ENCODE measurements around the gene RADIL. TPM values are rescaled to one million over a fixed set of nuclear protein-coding genes. Genes with fewer than 3 reads are reported as not detected.

Gene RADIL
- total and polyA plus RNA-seq, 3 experiments from 2014 or later, result 0.04 to 0.20 TPM; not detected in 1

DNA sequence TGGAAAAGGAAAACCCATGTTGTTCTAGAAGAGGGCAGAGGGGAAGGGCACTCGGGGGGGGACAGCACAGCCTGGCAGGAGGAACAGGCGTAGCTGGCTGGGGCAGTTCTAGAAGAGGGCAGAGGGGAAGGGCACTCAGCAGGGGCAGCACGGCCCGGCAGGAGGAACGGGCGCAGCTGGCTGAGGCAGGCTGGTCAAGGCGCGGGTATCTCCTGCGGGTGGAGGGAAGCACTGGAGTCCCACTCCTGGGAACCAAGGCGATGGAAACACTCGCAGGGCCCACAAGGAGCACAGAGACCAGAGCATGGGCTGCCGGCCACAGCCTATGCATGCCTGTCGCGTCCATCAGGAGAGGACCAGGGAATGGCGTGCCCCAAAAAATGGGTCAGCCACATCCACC, 58.4 kb downstream of the RADIL start:
- Histone ChIP-seq H3K4me1 (ENCODE audit: insufficient read depth, low read length) (no peaks in the 10 kb centered on the region), H3K27me3 (ENCODE audit: insufficient read depth, low read length, poor library complexity, severe bottlenecking) (no peaks in the 10 kb centered on the region), H3K27ac (ENCODE audit: low read depth, low read length) (no peak overlapping the region), H3K36me3 (ENCODE audit: insufficient read depth, low read length) (no peaks in the 10 kb centered on the region), H3K4me3 (ENCODE audit: low read length) (no peak overlapping the region), H3K9me3 (ENCODE audit: low read length) (no peaks in the 10 kb centered on the region)
- Mint-ChIP-seq H3K36me3 (no peaks in the 10 kb centered on the region), H3K9me3 (no peaks in the 10 kb centered on the region), H3K27ac (no peak overlapping the region), H3K4me3 (no peak overlapping the region), H3K27me3 (peaks cover 3 to 9% of the 10 kb centered on the region in 2 donors), H3K4me1 (peaks cover 0 to 2% (median 2%) of the 10 kb centered on the region in 3 donors)
- ChIA-PET CTCF (no interaction called here), POLR2A (no interaction called here)
- no peak for DNase-seq

DNA sequence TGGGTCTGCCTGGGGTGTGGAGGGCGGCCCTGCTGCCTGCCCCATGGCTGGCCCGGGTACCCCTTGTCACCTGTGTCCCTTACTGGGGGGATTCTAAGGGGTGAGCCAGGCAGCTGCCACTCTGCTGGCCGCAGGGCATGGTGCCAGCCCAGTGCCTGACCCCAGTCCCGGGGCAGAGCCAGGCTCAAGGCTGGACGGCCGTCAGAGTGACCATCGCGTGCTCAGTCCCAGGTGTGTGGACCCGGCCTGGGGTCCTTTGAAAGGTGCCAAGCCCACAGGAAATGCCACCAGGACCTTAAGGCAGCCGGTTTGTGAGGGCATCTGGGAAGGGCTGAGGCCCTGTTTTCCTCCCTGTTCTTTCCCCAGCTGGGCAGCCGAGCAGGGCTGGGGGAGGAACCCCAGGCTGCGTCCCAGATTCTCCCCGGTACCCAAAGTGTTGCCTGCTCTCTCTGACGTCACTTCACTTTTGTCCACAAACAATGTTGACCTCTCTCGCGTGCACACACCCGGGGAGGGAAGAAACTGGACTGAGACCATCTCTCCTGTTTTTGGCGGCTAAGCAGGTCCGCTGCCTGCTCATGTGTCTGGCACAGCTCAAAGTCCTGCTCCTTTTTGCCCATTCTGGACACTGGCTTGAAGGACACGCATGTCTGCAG, 59.3 kb downstream of the RADIL start:
- Mint-ChIP-seq H3K4me1 (no peaks in the 10 kb centered on the region), H3K36me3 (no peaks in the 10 kb centered on the region), H3K27ac (no peak overlapping the region), H3K27me3 (peaks cover 5 to 15% of the 10 kb centered on the region in 2 donors), H3K9me3 (no peaks in the 10 kb centered on the region), H3K4me3 (no peak overlapping the region)
- ChIA-PET CTCF (no interaction called here), POLR2A (no interaction called here)
- no peaks in the 10 kb centered on the region for H3K36me3 ChIP-seq (ENCODE audit: insufficient read depth, low read length)
- no peak overlapping the region for H3K4me3 ChIP-seq (ENCODE audit: low read length)
- no peak overlapping the region for H3K27ac ChIP-seq (ENCODE audit: low read depth, low read length)
- no peaks in the 10 kb centered on the region for H3K4me1 ChIP-seq (ENCODE audit: insufficient read depth, low read length)
- H3K27me3 ChIP-seq (ENCODE audit: insufficient read depth, low read length, poor library complexity, severe bottlenecking), result no peaks in the 10 kb centered on the region
- DNase-seq, result no peak
- no peaks in the 10 kb centered on the region for H3K9me3 ChIP-seq (ENCODE audit: low read length)

DNA sequence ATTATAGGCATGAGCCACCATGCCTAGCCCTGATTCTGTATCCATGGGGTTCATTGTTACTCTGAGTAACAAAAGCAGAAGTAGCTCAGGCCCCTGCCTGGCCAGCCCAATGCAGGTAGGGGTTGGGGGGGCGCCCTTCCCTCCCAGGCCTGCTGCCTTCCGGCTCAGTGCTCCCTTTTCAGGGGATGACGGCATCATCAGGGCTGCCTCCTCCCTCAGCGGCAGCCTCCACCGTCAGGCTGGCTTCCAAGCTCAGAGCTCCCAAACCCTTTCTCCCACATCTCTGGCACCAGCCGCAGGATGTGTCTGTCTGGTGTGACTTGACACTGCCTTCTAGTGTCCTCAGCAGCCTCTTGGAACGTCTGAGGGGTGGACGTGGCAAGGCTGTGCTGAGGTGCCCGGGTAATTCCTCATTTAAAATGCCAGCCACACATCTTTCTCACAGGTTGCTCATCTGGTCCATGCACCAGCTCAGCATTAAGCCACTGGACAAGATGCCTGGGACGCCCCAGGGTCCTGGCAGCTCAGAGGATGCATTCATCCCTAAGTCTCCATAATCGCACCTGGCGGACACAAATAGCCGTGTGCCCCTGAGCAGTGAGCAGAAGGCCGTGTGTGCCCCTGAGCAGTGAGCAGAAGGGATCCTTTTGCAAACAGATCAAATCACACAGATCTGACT, 59.9 kb downstream of the RADIL start:
- H3K27ac ChIP-seq (ENCODE audit: low read depth, low read length), result no peak overlapping the region
- no peaks in the 10 kb centered on the region for H3K36me3 ChIP-seq (ENCODE audit: insufficient read depth, low read length)
- Mint-ChIP-seq H3K27ac (no peak overlapping the region), H3K9me3 (no peaks in the 10 kb centered on the region), H3K4me1 (no peaks in the 10 kb centered on the region), H3K27me3 (peaks cover 4 to 16% of the 10 kb centered on the region in 2 donors), H3K4me3 (no peak overlapping the region), H3K36me3 (no peaks in the 10 kb centered on the region)
- H3K27me3 ChIP-seq (ENCODE audit: insufficient read depth, low read length, poor library complexity, severe bottlenecking), result no peaks in the 10 kb centered on the region
- H3K9me3 ChIP-seq (ENCODE audit: low read length), result no peaks in the 10 kb centered on the region
- ChIA-PET CTCF (no interaction called here), POLR2A (no interaction called here)
- H3K4me1 ChIP-seq (ENCODE audit: insufficient read depth, low read length), result no peaks in the 10 kb centered on the region
- no peak for DNase-seq
- H3K4me3 ChIP-seq (ENCODE audit: low read length), result no peak overlapping the region

DNA sequence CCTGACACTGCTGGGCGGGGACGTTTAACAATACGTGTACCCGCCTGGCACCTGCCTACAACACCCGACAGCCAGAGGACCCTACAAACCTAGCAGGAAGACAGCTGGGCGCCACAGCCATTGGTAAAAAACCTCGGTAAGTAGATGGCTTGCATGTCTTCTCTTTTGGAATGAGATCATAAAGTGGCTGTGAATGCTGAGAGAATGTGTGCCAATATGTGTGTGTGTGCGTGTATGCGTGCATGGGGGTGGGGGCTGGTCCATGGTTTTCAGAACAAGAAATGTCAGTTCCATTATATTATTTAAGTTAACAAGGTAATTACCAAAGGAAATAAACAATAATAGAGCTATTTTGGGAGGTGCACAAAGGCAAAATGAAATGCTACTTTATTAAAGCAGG, 60.8 kb downstream of the RADIL start:
- Mint-ChIP-seq H3K36me3 (no peaks in the 10 kb centered on the region), H3K27ac (no peak overlapping the region), H3K27me3 (peaks cover 4 to 16% of the 10 kb centered on the region in 2 donors), H3K4me1 (no peaks in the 10 kb centered on the region), H3K9me3 (no peaks in the 10 kb centered on the region), H3K4me3 (no peak overlapping the region)
- Histone ChIP-seq H3K36me3 (ENCODE audit: insufficient read depth, low read length) (no peaks in the 10 kb centered on the region), H3K4me3 (ENCODE audit: low read length) (no peak overlapping the region), H3K27me3 (ENCODE audit: insufficient read depth, low read length, poor library complexity, severe bottlenecking) (no peaks in the 10 kb centered on the region), H3K27ac (ENCODE audit: low read depth, low read length) (no peak overlapping the region), H3K9me3 (ENCODE audit: low read length) (no peaks in the 10 kb centered on the region), H3K4me1 (ENCODE audit: insufficient read depth, low read length) (no peaks in the 10 kb centered on the region)
- ChIA-PET POLR2A (no interaction called here), CTCF (no interaction called here)
- DNase-seq, result no peak

DNA sequence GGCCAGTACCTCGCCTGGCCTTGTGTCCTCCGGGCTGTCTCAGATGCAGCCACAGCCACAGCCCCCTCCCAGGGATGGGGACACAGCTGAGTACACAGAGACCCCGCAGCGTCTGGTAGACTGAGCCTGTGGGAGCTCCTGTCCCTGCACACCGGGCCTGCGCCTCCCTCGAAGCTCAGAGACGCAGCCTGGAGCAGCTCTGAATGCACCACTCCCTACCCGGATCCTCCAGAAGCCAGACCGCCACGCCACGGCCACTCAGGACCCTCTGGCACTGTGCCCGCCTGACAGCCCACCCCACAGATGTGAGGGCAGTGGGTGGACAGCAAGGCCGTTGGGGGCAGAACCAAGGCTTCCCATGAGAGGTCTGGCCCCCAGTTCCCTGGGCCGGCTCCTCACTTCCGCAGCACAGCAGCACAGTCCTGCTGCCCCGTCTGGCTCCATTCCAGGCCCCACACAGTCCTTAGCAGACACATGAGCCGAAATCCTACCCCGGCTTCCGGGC, 62.5 kb downstream of the RADIL start:
- ChIA-PET CTCF (no interaction called here), POLR2A (no interaction called here)
- H3K36me3 Mint-ChIP-seq, result no peaks in the 10 kb centered on the region
- peaks cover 5 to 13% of the 10 kb centered on the region in 2 donors for H3K27me3 Mint-ChIP-seq
- no peak overlapping the region for H3K27ac Mint-ChIP-seq
- no peak overlapping the region for H3K4me3 ChIP-seq (ENCODE audit: low read length)
- no peaks in the 10 kb centered on the region for H3K9me3 ChIP-seq (ENCODE audit: low read length)
- no peaks in the 10 kb centered on the region for H3K4me1 ChIP-seq (ENCODE audit: insufficient read depth, low read length)
- no peaks in the 10 kb centered on the region for H3K4me1 Mint-ChIP-seq
- H3K9me3 Mint-ChIP-seq, result no peaks in the 10 kb centered on the region
- DNase-seq, result no peak
- H3K4me3 Mint-ChIP-seq, result no peak overlapping the region
- no peak overlapping the region for H3K27ac ChIP-seq (ENCODE audit: low read depth, low read length)
- H3K27me3 ChIP-seq (ENCODE audit: insufficient read depth, low read length, poor library complexity, severe bottlenecking), result no peaks in the 10 kb centered on the region
- H3K36me3 ChIP-seq (ENCODE audit: insufficient read depth, low read length), result no peaks in the 10 kb centered on the region

DNA sequence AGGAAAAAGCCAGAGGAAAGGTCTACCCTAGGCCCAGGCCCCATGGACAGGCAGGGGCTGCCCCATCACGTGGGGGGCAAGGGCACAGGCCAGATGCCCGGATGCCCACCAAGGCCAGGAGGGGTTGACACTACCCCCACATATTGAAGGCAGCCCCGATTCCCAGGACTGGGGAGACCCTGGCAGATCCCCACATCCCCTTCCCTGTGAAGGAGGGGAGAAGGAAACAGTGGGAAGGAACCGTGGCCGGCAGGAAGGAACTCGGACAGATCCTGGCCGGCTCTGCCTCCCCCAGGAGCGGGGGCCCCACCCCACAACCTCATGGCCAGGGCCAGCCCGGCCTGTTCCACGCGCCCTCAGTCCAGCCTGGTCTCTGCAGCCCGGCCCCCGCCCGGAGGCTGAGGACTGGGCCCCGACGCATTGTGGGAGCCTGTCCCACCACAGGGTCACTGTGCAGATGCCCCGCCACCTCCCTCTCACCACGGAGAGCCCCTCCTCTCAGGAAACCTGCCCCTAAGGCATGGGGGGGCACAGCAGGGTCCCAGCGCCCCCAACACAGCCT, 63.0 kb downstream of the RADIL start:
- H3K4me1 ChIP-seq (ENCODE audit: insufficient read depth, low read length), result no peaks in the 10 kb centered on the region
- H3K27ac Mint-ChIP-seq, result peak overlapping the region in 1 of 8 donors; percentile 33
- no peak overlapping the region for H3K27ac ChIP-seq (ENCODE audit: low read depth, low read length)
- peak in 1 of 5 donors; percentile 43 for DNase-seq
- H3K9me3 ChIP-seq (ENCODE audit: low read length), result no peaks in the 10 kb centered on the region
- no peaks in the 10 kb centered on the region for H3K9me3 Mint-ChIP-seq
- H3K4me3 Mint-ChIP-seq, result no peak overlapping the region
- no peaks in the 10 kb centered on the region for H3K27me3 ChIP-seq (ENCODE audit: insufficient read depth, low read length, poor library complexity, severe bottlenecking)
- H3K36me3 Mint-ChIP-seq, result no peaks in the 10 kb centered on the region
- POLR2A ChIA-PET, result no interaction called here
- H3K4me3 ChIP-seq (ENCODE audit: low read length), result no peak overlapping the region
- CTCF ChIA-PET, result no interaction called here
- peaks cover 5 to 13% of the 10 kb centered on the region in 2 donors for H3K27me3 Mint-ChIP-seq
- H3K4me1 Mint-ChIP-seq, result no peaks in the 10 kb centered on the region
- no peaks in the 10 kb centered on the region for H3K36me3 ChIP-seq (ENCODE audit: insufficient read depth, low read length)

DNA sequence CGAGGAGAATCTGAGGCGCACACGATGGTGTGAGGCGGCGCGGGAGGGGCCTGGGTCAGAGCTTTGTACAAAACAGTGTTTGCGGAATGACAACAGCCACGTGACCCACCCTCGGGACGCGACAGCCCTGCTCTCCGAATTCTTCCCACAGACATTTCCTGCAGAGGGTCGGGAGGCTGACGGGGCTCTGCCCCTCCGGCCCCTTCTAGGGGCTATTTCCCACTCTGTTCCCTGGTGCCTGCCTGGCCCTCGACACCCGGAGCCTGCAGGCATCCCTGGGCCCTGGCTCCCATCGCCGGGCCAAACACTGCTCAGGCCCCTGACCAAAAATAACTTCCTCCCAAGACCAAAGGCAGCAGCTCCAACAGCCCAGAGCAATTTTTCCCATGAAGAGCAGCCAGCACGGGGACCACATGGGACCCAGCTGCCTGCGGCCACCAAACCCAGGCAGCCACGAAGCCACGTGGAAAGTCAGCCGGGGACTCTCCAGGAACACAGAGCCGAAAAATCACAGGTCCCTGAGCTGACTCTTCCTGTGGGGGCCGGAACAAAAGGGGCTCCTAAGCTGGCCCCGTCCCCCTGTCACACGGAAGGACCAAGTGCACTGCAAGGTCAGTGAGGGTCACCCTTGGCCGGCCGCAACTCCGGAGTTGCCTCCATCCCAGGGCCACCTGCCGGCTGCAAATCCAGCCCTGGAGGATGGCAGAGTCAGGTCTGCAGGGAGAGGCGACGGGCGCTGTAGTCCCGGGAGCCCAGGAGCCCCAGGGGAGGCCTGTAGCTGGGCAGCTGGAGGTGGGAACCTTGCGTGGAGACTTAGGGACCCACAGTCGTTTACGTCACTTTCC, 63.7 kb downstream of the RADIL start:
- H3K4me3 Mint-ChIP-seq, result no peak overlapping the region
- H3K27ac Mint-ChIP-seq, result peak overlapping the region in 1 of 8 donors; percentile 22
- H3K9me3 ChIP-seq (ENCODE audit: low read length), result no peaks in the 10 kb centered on the region
- H3K27me3 ChIP-seq (ENCODE audit: insufficient read depth, low read length, poor library complexity, severe bottlenecking), result no peaks in the 10 kb centered on the region
- no peak for DNase-seq
- no peak overlapping the region for H3K4me3 ChIP-seq (ENCODE audit: low read length)
- no peaks in the 10 kb centered on the region for H3K36me3 ChIP-seq (ENCODE audit: insufficient read depth, low read length)
- H3K27ac ChIP-seq (ENCODE audit: low read depth, low read length), result no peak overlapping the region
- ChIA-PET POLR2A (no interaction called here), CTCF (no interaction called here)
- H3K4me1 ChIP-seq (ENCODE audit: insufficient read depth, low read length), result no peaks in the 10 kb centered on the region
- no peaks in the 10 kb centered on the region for H3K4me1 Mint-ChIP-seq
- peaks cover 3 to 14% of the 10 kb centered on the region in 2 donors for H3K27me3 Mint-ChIP-seq
- H3K9me3 Mint-ChIP-seq, result no peaks in the 10 kb centered on the region
- H3K36me3 Mint-ChIP-seq, result no peaks in the 10 kb centered on the region

Data from CD8-positive, alpha-beta memory T cell (primary cell).